IPS DF 6.9 (cell line): Measurements from ENCODE around the gene HACD1.

Experiments used
- DNase-seq: peaks from one replicate; pipeline ENCODE4 v3.0.0-alpha.2; 2013; ENCODE audit warnings: low read depth, low spot score
- H3K27ac ChIP-seq: one replicate; pipeline ENCODE4 v1.5.1; 2013; ENCODE audit warnings: low read length, control low read depth
- H3K27me3 ChIP-seq: 2 replicates; pipeline ENCODE4 v1.6.1; 2013; ENCODE audit warnings: mild to moderate bottlenecking, low read length; ENCODE audit not compliant: control insufficient read depth, insufficient read depth
- H3K36me3 ChIP-seq: 2 replicates; pipeline ENCODE4 v1.6.1; 2013; ENCODE audit warnings: low read length; ENCODE audit not compliant: control insufficient read depth, insufficient read depth
- H3K4me1 ChIP-seq: 2 replicates; pipeline ENCODE4 v1.6.1; 2013; ENCODE audit warnings: low read length; ENCODE audit not compliant: control insufficient read depth, insufficient read depth
- H3K4me3 ChIP-seq: 2 replicates; pipeline ENCODE4 v1.5.1; 2013; ENCODE audit warnings: mild to moderate bottlenecking, low read length
- H3K9me3 ChIP-seq: 2 replicates; pipeline ENCODE4 v1.6.1; 2013; ENCODE audit warnings: low read length, inconsistent platforms; ENCODE audit not compliant: control insufficient read depth, insufficient read depth
- WGBS: extraction: QIAGEN DNeasy Blood & Tissue Kit; methylation state at CpG from one replicate; pipeline ENCODE4 v1.1.7; 2013; ENCODE audit warnings: mixed read lengths, missing lambda C conversion rate; ENCODE audit not compliant: insufficient read length, insufficient coverage; 5-methylcytosine and 5-hydroxymethylcytosine counted together

HACD1 gene

GRCh38 chr10:17652585-17652984 lies 35.4 kb upstream of the HACD1 start:
- H3K36me3 ChIP-seq, result no peaks in the 10 kb centered on the region
- no peaks in the 10 kb centered on the region for H3K4me1 ChIP-seq
- no peak overlapping the region for H3K27ac ChIP-seq
- H3K4me3 ChIP-seq, result no peak overlapping the region
- H3K27me3 ChIP-seq, result no peaks in the 10 kb centered on the region
- H3K9me3 ChIP-seq, result no peaks in the 10 kb centered on the region
- DNase-seq, result no peak

GRCh38 chr10:17651896-17652295 lies 34.7 kb upstream of the HACD1 start:
- Histone ChIP-seq H3K4me3 (no peak overlapping the region), H3K4me1 (no peaks in the 10 kb centered on the region), H3K36me3 (no peaks in the 10 kb centered on the region), H3K9me3 (no peaks in the 10 kb centered on the region), H3K27ac (no peak overlapping the region), H3K27me3 (no peaks in the 10 kb centered on the region)
- DNase-seq, result no peak

- H3K4me3 ChIP-seq, result no peak overlapping the region
- no peaks in the 10 kb centered on the region for H3K9me3 ChIP-seq
- no CpG with 5 or more reads among the region's 8 CpGs for WGBS
- no peak overlapping the region for H3K27ac ChIP-seq
- no peaks in the 10 kb centered on the region for H3K36me3 ChIP-seq
- no peaks in the 10 kb centered on the region for H3K27me3 ChIP-seq
- H3K4me1 ChIP-seq, result no peaks in the 10 kb centered on the region
- no peak for DNase-seq
These were observed 33.2 kb upstream of the HACD1 start for GRCh38 chr10:17650416-17650815.

DNA sequence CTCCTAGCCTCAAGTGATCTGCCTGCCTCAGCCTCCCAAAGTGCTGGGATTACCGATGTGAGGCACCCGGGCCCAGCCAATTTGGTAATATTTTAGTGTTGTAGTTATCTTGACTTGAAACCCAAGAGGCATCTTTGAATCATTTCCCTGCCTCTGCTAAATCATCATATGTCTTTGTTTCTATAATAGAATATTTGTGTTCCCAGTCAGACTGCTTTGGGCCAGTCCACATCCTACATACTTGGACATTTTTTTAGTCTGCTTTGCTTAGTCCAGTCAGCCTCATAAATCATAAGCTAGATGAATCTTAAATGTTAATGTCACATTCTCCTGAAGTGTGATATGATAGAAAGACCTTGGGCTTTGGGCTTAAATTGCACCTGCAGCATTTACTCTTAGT lies 32.7 kb upstream of the HACD1 start:
- H3K4me3 ChIP-seq, result no peak overlapping the region
- no peak for DNase-seq
- H3K9me3 ChIP-seq, result no peaks in the 10 kb centered on the region
- H3K36me3 ChIP-seq, result no peaks in the 10 kb centered on the region
- H3K4me1 ChIP-seq, result no peaks in the 10 kb centered on the region
- no CpG with 5 or more reads among the region's 2 CpGs for WGBS
- no peaks in the 10 kb centered on the region for H3K27me3 ChIP-seq
- no peak overlapping the region for H3K27ac ChIP-seq

- no peak overlapping the region for H3K4me3 ChIP-seq
- no peaks in the 10 kb centered on the region for H3K27me3 ChIP-seq
- no CpG with 5 or more reads among the region's 4 CpGs for WGBS
- DNase-seq, result no peak
- no peaks in the 10 kb centered on the region for H3K9me3 ChIP-seq
- H3K4me1 ChIP-seq, result no peaks in the 10 kb centered on the region
- no peaks in the 10 kb centered on the region for H3K36me3 ChIP-seq
- no peak overlapping the region for H3K27ac ChIP-seq
These were observed 31.9 kb upstream of the HACD1 start for GRCh38 chr10:17649052-17649451.

DNA sequence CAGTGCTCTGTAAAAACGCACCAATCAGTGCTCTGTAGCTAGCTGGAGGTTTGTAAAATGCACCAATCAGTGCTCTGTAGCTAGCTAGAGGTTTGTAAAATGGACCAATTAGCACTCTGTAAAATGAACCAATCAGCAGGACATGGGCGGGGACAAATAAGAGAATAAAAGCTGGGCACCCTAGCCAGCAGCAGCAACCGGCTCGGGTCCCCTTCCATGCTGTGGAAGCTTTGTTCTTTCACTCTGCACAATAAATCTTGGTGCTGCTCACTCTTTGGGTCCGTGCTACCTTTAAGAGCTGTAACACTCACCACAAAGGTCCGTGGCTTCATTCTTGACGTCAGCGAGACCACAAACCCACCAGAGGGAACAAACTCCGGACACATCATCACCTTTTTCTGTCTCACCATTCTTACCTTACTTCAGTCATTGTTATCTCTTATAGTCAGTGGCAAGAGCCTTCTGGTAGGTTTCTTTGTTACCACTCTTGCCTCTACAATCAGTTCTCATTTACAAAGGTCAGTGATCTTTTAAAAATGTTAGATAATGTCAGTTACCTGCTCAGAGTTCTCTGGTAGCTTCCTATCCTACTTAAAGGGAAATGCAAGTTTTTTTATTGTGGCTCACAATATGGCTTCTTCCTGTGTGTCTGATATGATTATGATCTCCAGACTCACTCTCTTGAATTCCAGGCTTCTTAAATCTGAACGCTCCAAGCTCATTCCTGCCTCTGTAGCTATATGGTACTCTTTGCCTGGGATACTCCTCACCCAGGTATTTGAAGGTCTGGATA lies 31.3 kb upstream of the HACD1 start:
- DNase-seq, result no peak
- Histone ChIP-seq H3K36me3 (no peaks in the 10 kb centered on the region), H3K27ac (no peak overlapping the region), H3K9me3 (no peaks in the 10 kb centered on the region), H3K4me1 (no peaks in the 10 kb centered on the region), H3K27me3 (no peaks in the 10 kb centered on the region), H3K4me3 (no peak overlapping the region)
- WGBS, result no CpG with 5 or more reads among the region's 10 CpGs

- WGBS, result no CpG with 5 or more reads among the region's 3 CpGs
- H3K36me3 ChIP-seq, result no peaks in the 10 kb centered on the region
- H3K9me3 ChIP-seq, result no peaks in the 10 kb centered on the region
- no peaks in the 10 kb centered on the region for H3K27me3 ChIP-seq
- no peak overlapping the region for H3K4me3 ChIP-seq
- no peak for DNase-seq
- no peaks in the 10 kb centered on the region for H3K4me1 ChIP-seq
- H3K27ac ChIP-seq, result no peak overlapping the region
These were observed 30.2 kb upstream of the HACD1 start for GRCh38 chr10:17647326-17647725.

- H3K27me3 ChIP-seq, result no peaks in the 10 kb centered on the region
- DNase-seq, result no peak
- no peak overlapping the region for H3K27ac ChIP-seq
- H3K36me3 ChIP-seq, result no peaks in the 10 kb centered on the region
- no peaks in the 10 kb centered on the region for H3K4me1 ChIP-seq
- no peaks in the 10 kb centered on the region for H3K9me3 ChIP-seq
- no peak overlapping the region for H3K4me3 ChIP-seq
- no CpG with 5 or more reads among the region's 6 CpGs for WGBS
These were observed 28.6 kb upstream of the HACD1 start for GRCh38 chr10:17645621-17646345.

DNA sequence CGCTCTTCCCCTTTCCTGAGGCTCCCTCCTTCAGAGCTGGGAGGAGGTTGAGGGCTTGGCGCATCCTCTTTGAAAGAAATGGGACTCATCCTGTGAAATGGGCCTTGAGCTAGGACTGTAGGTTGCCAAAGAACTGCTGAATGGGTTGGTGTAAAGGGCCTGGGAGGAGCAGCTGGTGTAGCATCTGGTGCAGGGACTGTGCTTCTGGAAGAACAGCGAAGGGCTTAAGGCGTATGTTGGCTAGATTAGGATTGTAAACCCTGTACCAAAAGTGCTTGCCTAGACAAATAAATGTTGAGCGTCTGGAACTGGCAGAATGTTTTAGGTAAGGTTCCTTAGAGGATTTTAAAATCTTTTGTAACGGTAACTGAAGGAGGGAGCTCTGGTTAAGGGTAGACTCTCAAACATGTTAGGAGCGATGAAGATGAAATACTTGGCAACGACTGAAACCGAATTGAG lies 27.3 kb upstream of the HACD1 start:
- Histone ChIP-seq H3K27me3 (no peaks in the 10 kb centered on the region), H3K4me1 (no peaks in the 10 kb centered on the region), H3K36me3 (no peaks in the 10 kb centered on the region), H3K27ac (no peak overlapping the region), H3K4me3 (peak overlapping the region; percentile 70), H3K9me3 (no peaks in the 10 kb centered on the region)
- WGBS, result no CpG with 5 or more reads among the region's 9 CpGs
- DNase-seq, result no peak

GRCh38 chr10:17643755-17644484 lies 26.7 kb upstream of the HACD1 start, which contains the start of gene STAM:
STAM (plus strand) TSS chr10:17644151; CDS start chr10:17644340, 189 bp downstream.
- no peaks in the 10 kb centered on the region for H3K27me3 ChIP-seq
- no peaks in the 10 kb centered on the region for H3K36me3 ChIP-seq
- H3K4me3 ChIP-seq, result peak within 1 kb of the TSS; percentile 70
- no peaks in the 10 kb centered on the region for H3K4me1 ChIP-seq
- WGBS, result no CpG with 5 or more reads among the region's 37 CpGs
- H3K27ac ChIP-seq, result no peak within 1 kb of the TSS
- DNase-seq, result peak; percentile 72
- H3K9me3 ChIP-seq, result no peaks in the 10 kb centered on the region
